Liver (tissue), 3 donors: Measurements from ENCODE around the gene SLC25A25.

Experiments
- EGR1 ChIP-seq, 2 donors: IDR thresholded peaks; 2 replicates each; pipeline ENCODE4 v1.6.1; 2016 to 2018; ENCODE audit warnings: antibody characterized with exemption in 2 of 2, low read depth in 2 of 2
- HNF4G ChIP-seq: IDR thresholded peaks from 2 replicates; pipeline ENCODE4 v1.6.1; 2016; ENCODE audit warnings: antibody characterized with exemption
- JUND ChIP-seq, 2 donors: IDR thresholded peaks; 2 replicates each; pipeline ENCODE4 v1.6.1; 2016; ENCODE audit warnings: antibody characterized with exemption in 2 of 2
- SP1 ChIP-seq: IDR thresholded peaks from 2 replicates; pipeline ENCODE4 v1.6.1; 2018; ENCODE audit warnings: antibody characterized with exemption, mild to moderate bottlenecking
- TAF1 ChIP-seq: conservative IDR thresholded peaks from 2 replicates; pipeline ENCODE4 v1.6.1; 2016; ENCODE audit warnings: antibody characterized with exemption, mild to moderate bottlenecking
- YY1 ChIP-seq: IDR thresholded peaks from 2 replicates; pipeline ENCODE4 v1.6.1; 2016; ENCODE audit warnings: antibody characterized with exemption, mild to moderate bottlenecking
- TF ChIP-seq, protein P1 (sequence below): fragments of 150-350 bp; IDR thresholded peaks from 2 replicates; pipeline ENCODE4 v1.5.1; 2017; ENCODE audit warnings: improper control_type of control experiment, low read depth, low read length; ENCODE audit not compliant: missing input control
- TF ChIP-seq, protein P2 (sequence below): IDR thresholded peaks from 2 replicates; pipeline ENCODE4 v1.6.1; 2016; ENCODE audit warnings: antibody characterized with exemption
- donor health status: healthy.
- donor health status: healthy.

DNA sequence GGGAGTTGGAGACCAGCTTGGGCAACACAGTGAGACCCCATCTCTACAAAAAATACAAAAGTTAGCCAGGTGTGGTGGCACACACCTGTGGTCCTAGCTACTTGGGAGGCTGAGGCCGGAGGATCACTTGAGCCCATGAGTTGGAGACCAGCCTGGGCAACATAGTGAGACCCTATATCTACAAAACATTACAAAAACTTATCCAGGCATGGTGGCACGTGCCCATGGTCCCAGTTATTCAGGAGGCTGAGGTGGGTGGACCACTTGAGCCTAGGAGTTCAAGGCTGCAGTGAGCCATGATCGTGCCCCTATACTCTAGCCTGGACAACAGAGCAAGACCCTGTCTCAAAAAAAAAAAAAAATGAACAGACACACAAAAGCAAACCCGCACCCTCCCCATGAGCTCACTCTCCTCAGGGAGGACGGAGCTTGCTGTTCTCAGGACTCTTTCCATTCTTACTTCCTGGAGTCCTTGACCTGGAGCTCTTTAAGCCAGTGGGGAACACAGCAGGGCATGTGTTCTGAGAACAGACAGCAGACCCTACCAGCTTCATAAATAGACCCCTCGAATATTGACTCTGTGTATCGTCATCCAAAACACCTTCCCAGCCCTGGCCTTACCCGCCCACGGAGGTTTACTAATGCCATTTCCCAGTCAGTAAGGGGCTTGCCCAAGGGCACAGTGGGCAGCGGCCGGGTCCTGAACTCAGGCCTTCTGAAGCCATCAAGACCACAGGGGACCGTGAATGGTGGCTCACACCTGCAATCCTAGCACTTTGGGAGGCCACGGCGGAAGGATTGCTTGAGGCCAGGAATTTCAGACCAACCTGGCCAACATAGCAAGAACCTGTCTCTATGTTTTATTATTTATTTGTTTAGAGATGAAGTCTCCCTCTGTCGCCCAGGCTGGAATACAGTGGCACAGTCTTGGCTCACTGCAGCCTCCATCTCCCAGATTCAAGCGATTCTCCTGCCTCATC is 48.4 kb downstream of the SLC25A25 start:
- TF ChIP-seq HNF4G (no peak), EGR1 (IDR thresholded peaks at IDR 0.05; ENCODE audit: low read depth in 2 of 2) (no peak), SP1 (no peak), YY1 (no peak), TAF1 (no peak), JUND (IDR thresholded peaks at IDR 0.05) (no peak)
- TF ChIP-seq, protein P1, sequence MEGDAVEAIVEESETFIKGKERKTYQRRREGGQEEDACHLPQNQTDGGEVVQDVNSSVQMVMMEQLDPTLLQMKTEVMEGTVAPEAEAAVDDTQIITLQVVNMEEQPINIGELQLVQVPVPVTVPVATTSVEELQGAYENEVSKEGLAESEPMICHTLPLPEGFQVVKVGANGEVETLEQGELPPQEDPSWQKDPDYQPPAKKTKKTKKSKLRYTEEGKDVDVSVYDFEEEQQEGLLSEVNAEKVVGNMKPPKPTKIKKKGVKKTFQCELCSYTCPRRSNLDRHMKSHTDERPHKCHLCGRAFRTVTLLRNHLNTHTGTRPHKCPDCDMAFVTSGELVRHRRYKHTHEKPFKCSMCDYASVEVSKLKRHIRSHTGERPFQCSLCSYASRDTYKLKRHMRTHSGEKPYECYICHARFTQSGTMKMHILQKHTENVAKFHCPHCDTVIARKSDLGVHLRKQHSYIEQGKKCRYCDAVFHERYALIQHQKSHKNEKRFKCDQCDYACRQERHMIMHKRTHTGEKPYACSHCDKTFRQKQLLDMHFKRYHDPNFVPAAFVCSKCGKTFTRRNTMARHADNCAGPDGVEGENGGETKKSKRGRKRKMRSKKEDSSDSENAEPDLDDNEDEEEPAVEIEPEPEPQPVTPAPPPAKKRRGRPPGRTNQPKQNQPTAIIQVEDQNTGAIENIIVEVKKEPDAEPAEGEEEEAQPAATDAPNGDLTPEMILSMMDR: no peak
- TF ChIP-seq, protein P2, sequence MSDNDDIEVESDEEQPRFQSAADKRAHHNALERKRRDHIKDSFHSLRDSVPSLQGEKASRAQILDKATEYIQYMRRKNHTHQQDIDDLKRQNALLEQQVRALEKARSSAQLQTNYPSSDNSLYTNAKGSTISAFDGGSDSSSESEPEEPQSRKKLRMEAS: no peak
